Measurements from ENCODE around the gene NIPA2. TPM values are rescaled to one million over a fixed set of nuclear protein-coding genes. Genes with fewer than 3 reads are reported as not detected.

NIPA2 gene
- total RNA-seq, 1 donor from 2014 or later, result 43.6 TPM

- intact Hi-C loops (cut with DNase I), result no loop called here
- ATAC-seq (no peak), DNase-seq (no peak)
- H3K4me3 ChIP-seq, result no peak overlapping the region
- no peaks in the 10 kb centered on the region for H3K4me1 ChIP-seq
- no peak overlapping the region for H3K27ac ChIP-seq
- H3K9me3 ChIP-seq, result no peaks in the 10 kb centered on the region
- H3K36me3 ChIP-seq, result peaks cover 41% of the 10 kb centered on the region
- no peak for TF ChIP-seq CTCF (IDR thresholded peaks at IDR 0.05)
- H3K27me3 ChIP-seq (ENCODE audit: low read depth), result no peaks in the 10 kb centered on the region
These were observed 18.8 kb upstream of the NIPA2 start for GRCh38 chr15:22819651-22820050.

GRCh38 chr15:22823495-22824128 lies 14.9 kb upstream of the NIPA2 start:
- H3K4me1 ChIP-seq, result no peaks in the 10 kb centered on the region
- no peak overlapping the region for H3K4me3 ChIP-seq
- ATAC-seq (peak in 1 of 2 donors; percentile 17), DNase-seq (no peak)
- no peak overlapping the region for H3K27ac ChIP-seq
- TF ChIP-seq CTCF (IDR thresholded peaks at IDR 0.05), result no peak
- peaks cover 61% of the 10 kb centered on the region for H3K36me3 ChIP-seq
- H3K9me3 ChIP-seq, result no peaks in the 10 kb centered on the region
- no peaks in the 10 kb centered on the region for H3K27me3 ChIP-seq (ENCODE audit: low read depth)
- intact Hi-C loops (cut with DNase I), result no loop called here

GRCh38 chr15:22827125-22827524 lies 11.3 kb upstream of the NIPA2 start:
- DNase-seq (no peak), ATAC-seq (no peak)
- no peak overlapping the region for H3K4me3 ChIP-seq
- intact Hi-C loops (cut with DNase I), result no loop called here
- H3K27ac ChIP-seq, result no peak overlapping the region
- no peak for TF ChIP-seq CTCF (IDR thresholded peaks at IDR 0.05)
- no peaks in the 10 kb centered on the region for H3K9me3 ChIP-seq
- H3K27me3 ChIP-seq (ENCODE audit: low read depth), result no peaks in the 10 kb centered on the region
- H3K36me3 ChIP-seq, result peaks cover 44% of the 10 kb centered on the region
- H3K4me1 ChIP-seq, result no peaks in the 10 kb centered on the region

- no peak overlapping the region for H3K27ac ChIP-seq
- intact Hi-C loops (cut with DNase I), result no loop called here
- no peaks in the 10 kb centered on the region for H3K9me3 ChIP-seq
- no peak overlapping the region for H3K4me3 ChIP-seq
- TF ChIP-seq CTCF (IDR thresholded peaks at IDR 0.05), result no peak
- ATAC-seq (no peak), DNase-seq (no peak)
- no peaks in the 10 kb centered on the region for H3K27me3 ChIP-seq (ENCODE audit: low read depth)
- H3K36me3 ChIP-seq, result peaks cover 16% of the 10 kb centered on the region
- H3K4me1 ChIP-seq, result no peaks in the 10 kb centered on the region
These were observed 7.0 kb upstream of the NIPA2 start for GRCh38 chr15:22831473-22831872.

GRCh38 chr15:22839046-22839695 lies 705 bp downstream of the NIPA2 start:
- Histone ChIP-seq H3K36me3 (peaks cover 12% of the 10 kb centered on the region), H3K4me1 (peaks cover 24% of the 10 kb centered on the region), H3K9me3 (no peaks in the 10 kb centered on the region), H3K27ac (peak overlapping the region; percentile 97), H3K27me3 (ENCODE audit: low read depth) (no peaks in the 10 kb centered on the region), H3K4me3 (peak overlapping the region; percentile 87)
- DNase-seq, result no peak
- no peak for TF ChIP-seq CTCF (IDR thresholded peaks at IDR 0.05)
- peak in 1 of 2 donors; percentile 14 for ATAC-seq
- intact Hi-C loops (cut with DNase I), result no loop called here

Measured in lower lobe of right lung (tissue), 2 donors.